ENCODE measurements around the gene RERE. TPM values are rescaled to one million over a fixed set of nuclear protein-coding genes. Genes with fewer than 3 reads are reported as not detected.

Gene RERE
- total RNA-seq, 2 experiments from 2014 or later = 45.8 to 57.1 TPM

DNA sequence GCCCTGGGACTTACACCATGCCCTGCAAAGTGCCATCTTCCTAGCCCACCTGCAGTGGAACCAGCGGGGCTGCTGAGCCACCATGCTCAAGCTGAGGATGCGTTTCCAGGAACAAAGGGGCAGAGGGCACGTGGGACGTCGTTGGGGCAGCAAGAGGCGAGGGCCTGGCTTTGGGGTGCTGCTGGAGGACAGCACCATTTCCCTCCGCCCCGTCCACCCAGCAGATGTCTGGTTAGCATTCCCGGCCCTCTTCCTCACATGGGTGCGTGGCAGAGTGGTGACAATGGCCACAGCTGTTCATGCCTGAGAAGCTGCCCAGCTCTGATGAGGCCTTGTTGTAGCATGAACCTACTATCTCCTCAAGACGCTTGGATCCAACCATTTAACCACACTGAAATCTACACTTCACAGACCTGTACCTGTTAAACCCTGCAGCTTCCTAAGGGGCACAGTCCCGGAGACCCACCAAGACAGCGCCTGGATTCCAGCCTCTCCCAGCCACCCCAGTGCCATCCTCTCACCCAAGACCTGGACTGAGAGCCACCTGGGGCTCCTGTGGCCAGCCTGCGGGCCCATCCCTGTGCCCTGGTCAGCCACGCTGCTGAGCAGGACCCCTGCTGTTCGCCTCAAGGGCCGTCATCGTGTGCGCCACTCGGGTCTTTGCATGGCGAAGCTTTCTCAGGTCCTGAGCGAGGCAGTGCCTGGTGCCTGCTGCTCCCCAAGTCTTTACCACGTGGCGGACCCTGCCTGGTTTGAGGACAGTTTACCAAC is 466.3 kb downstream of the RERE start:
- POLR2A ChIA-PET = interaction anchor here (0.7 kb wide), 1 partner anchor 212 kb away, joined by 3 read pairs; no protein-coding TSS in a partner anchor
- DNase-seq (no peak), ATAC-seq (no peak)
- intact Hi-C loops (cut with micrococcal nuclease) = no loop called here
- CTCF ChIA-PET = interaction anchor here (0.5 to 8.0 kb wide), 13 partner anchors 12 to 375 kb away, joined by 3 to 120 read pairs (median 4); no protein-coding TSS in a partner anchor
- no peaks in the 10 kb centered on the region for H3K9me3 Mint-ChIP-seq
- H3K4me3 Mint-ChIP-seq = no peak overlapping the region
- no peak for TF ChIP-seq CTCF (IDR thresholded peaks at IDR 0.05)
- H3K27ac Mint-ChIP-seq = no peak overlapping the region
- no peaks in the 10 kb centered on the region for H3K36me3 Mint-ChIP-seq (ENCODE audit: low read depth)
- peaks cover 1% of the 10 kb centered on the region for H3K27me3 Mint-ChIP-seq
- no peaks in the 10 kb centered on the region for H3K4me1 Mint-ChIP-seq (ENCODE audit: low read depth)

- no peak for TF ChIP-seq CTCF (IDR thresholded peaks at IDR 0.05)
- no peaks in the 10 kb centered on the region for H3K4me1 Mint-ChIP-seq (ENCODE audit: low read depth)
- POLR2A ChIA-PET = no interaction called here
- intact Hi-C loops (cut with micrococcal nuclease) = loop anchor here (5.0 kb wide), 1 partner anchor 333 kb away; no protein-coding TSS in a partner anchor
- H3K27ac Mint-ChIP-seq = no peak overlapping the region
- H3K4me3 Mint-ChIP-seq = no peak overlapping the region
- no peaks in the 10 kb centered on the region for H3K9me3 Mint-ChIP-seq
- CTCF ChIA-PET = interaction anchor here (0.7 to 8.0 kb wide), 10 partner anchors 22 to 499 kb away, joined by 3 to 120 read pairs (median 4); no protein-coding TSS in a partner anchor
- ATAC-seq = no peak
- peaks cover 1% of the 10 kb centered on the region for H3K27me3 Mint-ChIP-seq
- no peak for DNase-seq
- no peaks in the 10 kb centered on the region for H3K36me3 Mint-ChIP-seq (ENCODE audit: low read depth)
Observed at GRCh38 chr1:8349961-8350360, 467.5 kb downstream of the RERE start.

DNA sequence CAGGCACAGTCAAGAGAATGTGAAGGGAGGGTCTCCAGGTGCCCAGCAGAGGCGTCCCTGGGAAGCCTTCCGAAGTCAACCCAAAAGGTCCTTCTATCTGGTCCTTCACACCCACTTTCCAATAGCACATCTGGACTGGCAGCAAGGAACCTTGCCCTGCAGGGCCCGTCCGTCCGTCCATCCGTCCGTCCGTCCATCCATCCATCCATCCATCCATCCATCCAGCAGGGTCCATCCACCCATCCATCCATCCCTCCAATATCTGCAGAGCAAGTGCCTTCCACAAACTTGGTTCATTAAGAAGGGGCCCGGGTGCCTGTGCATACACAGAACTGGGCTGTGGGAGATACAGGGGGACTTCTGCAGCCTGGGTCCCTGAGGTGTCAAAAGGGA is 468.0 kb downstream of the RERE start:
- ChIA-PET CTCF (interaction anchor here (0.7 to 8.0 kb wide), 13 partner anchors 9 to 373 kb away, joined by 3 to 120 read pairs (median 4); no protein-coding TSS in a partner anchor), POLR2A (no interaction called here)
- H3K4me3 Mint-ChIP-seq = no peak overlapping the region
- no peaks in the 10 kb centered on the region for H3K4me1 Mint-ChIP-seq (ENCODE audit: low read depth)
- peaks cover 1% of the 10 kb centered on the region for H3K27me3 Mint-ChIP-seq
- intact Hi-C loops (cut with micrococcal nuclease) = loop anchor here (5.0 kb wide), 1 partner anchor 332 kb away; no protein-coding TSS in a partner anchor
- no peaks in the 10 kb centered on the region for H3K9me3 Mint-ChIP-seq
- no peak for TF ChIP-seq CTCF (IDR thresholded peaks at IDR 0.05)
- DNase-seq = no peak
- no peak for ATAC-seq
- no peak overlapping the region for H3K27ac Mint-ChIP-seq
- no peaks in the 10 kb centered on the region for H3K36me3 Mint-ChIP-seq (ENCODE audit: low read depth)

DNA sequence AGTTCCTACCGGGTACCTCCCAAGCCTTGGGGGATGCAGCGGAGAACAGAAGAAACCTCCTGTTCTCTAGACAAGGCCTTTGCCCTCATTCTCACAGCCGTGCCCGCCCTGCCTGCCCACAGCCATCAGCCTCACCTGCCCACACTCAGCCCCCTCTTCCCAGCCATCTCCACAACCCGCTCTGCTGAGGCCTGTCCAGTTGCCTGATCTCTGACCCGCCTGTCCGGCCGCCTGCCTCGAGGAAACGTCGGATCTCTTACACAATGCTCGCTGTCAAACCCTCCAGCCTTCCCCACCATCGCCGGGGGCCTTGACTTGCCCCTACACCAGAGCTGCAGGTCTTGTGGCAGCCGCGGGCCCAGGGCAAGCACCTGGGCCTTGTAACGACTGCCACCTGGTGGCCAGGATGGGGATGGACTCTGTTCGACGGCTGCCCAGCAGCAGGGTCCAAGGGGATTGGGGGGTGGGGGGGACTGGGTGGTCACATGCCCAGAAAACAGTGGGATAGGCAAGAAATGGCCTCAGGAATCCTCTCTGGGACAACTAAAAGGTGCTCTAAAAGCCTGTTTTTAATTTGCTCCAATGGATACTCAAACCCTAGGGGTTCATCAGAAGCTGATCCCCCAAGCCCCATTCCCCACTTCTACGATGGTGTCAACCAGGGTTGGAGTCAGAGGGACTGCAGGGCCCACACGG is 468.5 kb downstream of the RERE start:
- DNase-seq = peak; percentile 75
- TF ChIP-seq CTCF (IDR thresholded peaks at IDR 0.05) = peak; percentile 78
- Mint-ChIP-seq H3K27ac (no peak overlapping the region), H3K36me3 (ENCODE audit: low read depth) (no peaks in the 10 kb centered on the region), H3K9me3 (no peaks in the 10 kb centered on the region), H3K4me3 (no peak overlapping the region), H3K27me3 (peaks cover 1% of the 10 kb centered on the region), H3K4me1 (ENCODE audit: low read depth) (no peaks in the 10 kb centered on the region)
- POLR2A ChIA-PET = no interaction called here
- CTCF ChIA-PET = interaction anchor here (0.7 to 8.0 kb wide), 13 partner anchors 9 to 373 kb away, joined by 3 to 120 read pairs (median 4); no protein-coding TSS in a partner anchor
- intact Hi-C loops (cut with micrococcal nuclease) = loop anchor here (5.0 kb wide), 1 partner anchor 332 kb away; no protein-coding TSS in a partner anchor
- peak; percentile 87 for ATAC-seq
